ENCODE measurements around the gene RAPGEF4. TPM values are rescaled to one million over a fixed set of nuclear protein-coding genes. Genes with fewer than 3 reads are reported as not detected.

The RAPGEF4 gene
- total and polyA plus RNA-seq, 9 of the 15 experiments (the other 6 are each of a cell fraction or from before 2014, with no cell fraction given): 0.04 to 0.33 (median 0.13) TPM; not detected in 6

DNA sequence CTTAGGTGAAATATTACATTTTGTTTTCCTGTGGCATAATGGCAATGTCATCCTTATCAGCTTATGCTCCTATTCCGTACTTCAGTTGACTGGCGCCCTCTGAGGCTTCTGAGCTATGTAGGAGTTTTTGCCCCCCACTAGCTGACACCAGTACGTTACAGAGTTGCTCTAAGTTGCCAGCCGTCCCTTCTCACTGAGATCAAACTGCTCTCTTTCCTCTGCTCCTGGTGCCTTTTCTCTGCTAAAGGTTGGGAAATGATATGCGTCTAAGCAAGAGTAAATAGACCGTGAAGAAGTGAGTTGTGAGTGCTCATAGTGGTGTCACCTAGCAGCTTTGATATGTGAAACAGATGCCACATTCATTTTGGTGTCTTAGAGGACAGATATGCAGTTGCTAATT is 99.2 kb downstream of the RAPGEF4 start:
- CTCF ChIA-PET (ENCODE audit: low intra/inter-chr PET ratio): no interaction called here
- no peaks in the 10 kb centered on the region for H3K36me3 ChIP-seq (ENCODE audit: control insufficient read depth, insufficient read depth, low read length)
- H3K9me3 ChIP-seq (replicated peaks; ENCODE audit: control insufficient read depth, insufficient read depth, low read depth, low read length): no peaks in the 10 kb centered on the region; the same call in 1 of the 2 replicates
- H3K27me3 ChIP-seq (ENCODE audit: control insufficient read depth in 2 of 2, insufficient read depth in 2 of 2, low read length in 2 of 2): no peaks in the 10 kb centered on the region; a peak in 2 of 5 replicates
- ATAC-seq: no peak
- FAIRE-seq: no peak
- H3K4me1 ChIP-seq (replicated peaks in 1 of 2; ENCODE audit: control insufficient read depth in 2 of 2, insufficient read depth in 2 of 2, low read length in 2 of 2): no peaks in the 10 kb centered on the region
- intact Hi-C loops (cut with micrococcal nuclease) (no loop called here), in situ Hi-C loops (cut with MboI) (no loop called here)
- BruUV-seq (replicated peaks): no TSS peak
- H3K4me3 ChIP-seq: no peak overlapping the region
- H3K4me2 ChIP-seq (ENCODE audit: insufficient read depth, low read length): no peak overlapping the region
- H4K20me1 ChIP-seq (replicated peaks; ENCODE audit: control insufficient read depth, insufficient read depth, low read length): no peaks in the 10 kb centered on the region
- POLR2A ChIA-PET: no interaction called here
- H2AFZ ChIP-seq (ENCODE audit: low read depth, low read length): no peak overlapping the region
- WGBS (ENCODE audit: insufficient coverage, low coverage, missing lambda C conversion rate): 0% methylated on average over 6 of the region's 6 CpGs
- TF ChIP-seq PTRF (tag; IDR thresholded peaks at IDR 0.05) (no peak), HMBOX1 (IDR thresholded peaks at IDR 0.05) (no peak), RBM14 (IDR thresholded peaks at IDR 0.05; ENCODE audit: borderline replicate concordance, insufficient read depth, low read depth, low read length) (no peak), PYGO2 (tag; IDR thresholded peaks at IDR 0.05) (no peak), WHSC1 (IDR thresholded peaks at IDR 0.05; ENCODE audit: low read length) (no peak), ZNF77 (CRISPR knock-in tag; IDR thresholded peaks at IDR 0.05) (no peak), ZNF583 (CRISPR knock-in tag; IDR thresholded peaks at IDR 0.05) (no peak), EP400 (IDR thresholded peaks at IDR 0.05) (no peak), ZNF76 (CRISPR knock-in tag; IDR thresholded peaks at IDR 0.05; ENCODE audit: borderline replicate concordance) (no peak), TAF1 (IDR thresholded peaks at IDR 0.05; ENCODE audit: control insufficient read depth, extremely low read depth, insufficient read depth, low read length, severe bottlenecking) (no peak)
- H3K79me2 ChIP-seq (ENCODE audit: control insufficient read depth, insufficient read depth, low read length): no peaks in the 10 kb centered on the region
- H3K27ac ChIP-seq (ENCODE audit: extremely low read depth, low read depth, low read length): no peak overlapping the region
- no peaks in the 10 kb centered on the region for H3K9me1 ChIP-seq (ENCODE audit: control insufficient read depth, insufficient read depth, low read length)
- no peak overlapping the region for H3K9ac ChIP-seq (ENCODE audit: insufficient read depth in 1 of 2, low read depth in 2 of 2, low read length in 2 of 2)
- no peak for DNase-seq (ENCODE audit: extremely low read depth in 1 of 4, low spot score in 3 of 4)

Data from K562 (cell line).